GM21515 (cell line): ENCODE data around the gene MLF2.
"Not testable (repeated sequence)": the region's sequence is repeated elsewhere in the genome, so short reads cannot be mapped to it uniquely, and the experiment has no call there.

ENCODE experiments used
- ATAC-seq: cut with Tn5 transposase; IDR thresholded peaks from one replicate; pipeline ENCODE4 v1.9.1; 2021; ENCODE audit not compliant: unreplicated experiment

MLF2 gene

GRCh38 chr12:6765634-6766581 is 13.0 kb upstream of the MLF2 start, which contains the start of gene PTMS:
Gene PTMS, plus strand, starts transcription at chr12:6766363. Its CDS starts 343 bp downstream, at chr12:6766706.
- ATAC-seq, result peak; percentile 19

- ATAC-seq, result no peak
Observed at GRCh38 chr12:6765048-6765633, 12.2 kb upstream of the MLF2 start.

- ATAC-seq, result peak; percentile 74
Observed at GRCh38 chr12:6764011-6764828, 11.3 kb upstream of the MLF2 start.

- no peak for ATAC-seq
Observed at GRCh38 chr12:6763380-6763779, 10.4 kb upstream of the MLF2 start.

- ATAC-seq, result no peak
Observed at GRCh38 chr12:6759741-6760140, 6.8 kb upstream of the MLF2 start.

- ATAC-seq, result no peak
Observed at GRCh38 chr12:6758506-6759095, 5.7 kb upstream of the MLF2 start.

GRCh38 chr12:6757028-6757690 is 4.2 kb upstream of the MLF2 start:
- no peak for ATAC-seq

GRCh38 chr12:6754411-6754810 is 1.5 kb upstream of the MLF2 start:
- no peak for ATAC-seq

GRCh38 chr12:6753772-6754356 is 923 bp upstream of the MLF2 start:
- ATAC-seq, result no peak

GRCh38 chr12:6752167-6752920 is 597 bp downstream of the MLF2 start:
- ATAC-seq, result peak; percentile 6

- no peak for ATAC-seq
Observed at GRCh38 chr12:6751767-6752166, 1.2 kb downstream of the MLF2 start.

- no peak for ATAC-seq
Observed at GRCh38 chr12:6750506-6750905, 2.4 kb downstream of the MLF2 start.

GRCh38 chr12:6748761-6749160 is 4.2 kb downstream of the MLF2 start:
- ATAC-seq, result no peak

GRCh38 chr12:6747216-6747615 is 5.7 kb downstream of the MLF2 start:
- ATAC-seq, result no peak

GRCh38 chr12:6745741-6746525 is 7.0 kb downstream of the MLF2 start:
- ATAC-seq, result no peak

- not testable (repeated sequence) for ATAC-seq
Observed at GRCh38 chr12:6743300-6743699, 9.6 kb downstream of the MLF2 start.

- no peak for ATAC-seq
Observed at GRCh38 chr12:6742834-6743233, 10.1 kb downstream of the MLF2 start.

- ATAC-seq, result not testable (repeated sequence)
Observed at GRCh38 chr12:6742080-6742479, 10.9 kb downstream of the MLF2 start.

GRCh38 chr12:6736754-6737153 is 16.2 kb downstream of the MLF2 start:
- ATAC-seq, result no peak
